Ovary (tissue), 3 donors: ENCODE data around the gene CAV2.

ENCODE experiments used
- CTCF ChIP-seq, 3 donors: fragments of 450-650 bp in 2 of 3; fragments of 200-600 bp in 1 of 3; IDR thresholded peaks; one replicate each; pipeline versions ENCODE4 v1.5.1 to v1.8.0; 2016 to 2022; ENCODE audit warnings: antibody characterized with exemption in 3 of 3, mild to moderate bottlenecking in 1 of 3
- EP300 ChIP-seq: sonication (generic); formaldehyde crosslinking; IDR thresholded peaks from one replicate; pipeline ENCODE4 v1.6.1; 2017; ENCODE audit warnings: antibody characterized with exemption
- donor health status: DM: no; HTN: no; CAD: no.

GRCh38 chr7:116528008-116528789 lies 28.7 kb downstream of the CAV2 start:
- TF ChIP-seq CTCF (IDR thresholded peaks at IDR 0.05) (no peak), EP300 (no peak)
